C4-2B (cell line): Measurements from ENCODE around the gene TNS3.

Source experiments
- H3K27ac ChIP-seq: fragments of 450-650 bp; 2 replicates; pipeline ENCODE4 v1.5.1; 2017
- CTCF ChIP-seq: fragments of 450-650 bp; conservative IDR thresholded peaks from 2 replicates; pipeline ENCODE4 v1.5.1; 2017; ENCODE audit warnings: mild to moderate bottlenecking
- ZFX ChIP-seq: fragments of 450-650 bp; IDR thresholded peaks from 2 replicates; pipeline ENCODE4 v1.6.1; 2017

TNS3 gene

GRCh38 chr7:47498229-47499056 lies 83.5 kb downstream of the TNS3 start:
- H3K27ac ChIP-seq, result no peak overlapping the region
- TF ChIP-seq CTCF (no peak), ZFX (no peak)

- H3K27ac ChIP-seq, result no peak overlapping the region
- TF ChIP-seq ZFX (no peak), CTCF (no peak)
These were observed 84.4 kb downstream of the TNS3 start for GRCh38 chr7:47497367-47498096.

GRCh38 chr7:47496666-47497065 lies 85.2 kb downstream of the TNS3 start:
- TF ChIP-seq ZFX (no peak), CTCF (no peak)
- H3K27ac ChIP-seq, result no peak overlapping the region

GRCh38 chr7:47496056-47496665 lies 85.8 kb downstream of the TNS3 start:
- TF ChIP-seq ZFX, result no peak
- TF ChIP-seq CTCF, result no peak
- no peak overlapping the region for H3K27ac ChIP-seq

- H3K27ac ChIP-seq, result no peak overlapping the region
- no peak for TF ChIP-seq CTCF
- TF ChIP-seq ZFX, result no peak
These were observed 87.7 kb downstream of the TNS3 start for GRCh38 chr7:47493976-47494911.

GRCh38 chr7:47492716-47493325 lies 89.1 kb downstream of the TNS3 start:
- no peak for TF ChIP-seq ZFX
- no peak for TF ChIP-seq CTCF
- no peak overlapping the region for H3K27ac ChIP-seq
